Measurements from ENCODE around the gene DENND2C.

DENND2C gene

DNA sequence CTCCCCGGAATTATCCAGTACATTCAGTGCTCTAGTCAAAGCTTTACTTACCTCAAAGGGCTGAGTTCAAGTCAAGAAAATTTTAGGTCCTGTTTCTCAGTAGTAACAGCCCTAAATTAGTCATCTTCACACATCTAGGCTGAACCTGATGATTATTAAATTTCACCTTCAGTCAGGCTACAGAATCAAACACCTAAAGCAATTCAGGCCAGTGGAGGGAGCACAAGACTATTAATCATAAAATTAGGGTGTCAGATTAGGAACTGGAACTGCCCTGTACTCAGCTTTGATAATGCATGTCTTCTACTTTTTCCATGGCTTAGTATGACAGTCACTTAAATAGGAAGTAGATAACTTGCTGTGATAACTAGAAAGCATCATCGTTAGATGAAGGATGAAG is 60.0 kb downstream of the DENND2C start:
- Histone ChIP-seq H2AFZ (ENCODE audit: low read length) (no peak overlapping the region), H3K9ac (ENCODE audit: low read length) (no peak overlapping the region), H3K9me2 (replicated peaks; ENCODE audit: insufficient read depth, low read length) (no peaks in the 10 kb centered on the region), H3K36me3 (replicated peaks; ENCODE audit: insufficient read depth, low read length) (no peaks in the 10 kb centered on the region), H3K27ac (ENCODE audit: low read length) (no peak overlapping the region), H3K4me3 (ENCODE audit: low read length) (no peak overlapping the region), H3K79me2 (ENCODE audit: low read length) (no peaks in the 10 kb centered on the region), H3K27me3 (replicated peaks; ENCODE audit: insufficient read depth, low read length) (no peaks in the 10 kb centered on the region), H3K4me1 (ENCODE audit: low read length) (no peaks in the 10 kb centered on the region), H4K20me1 (ENCODE audit: insufficient read depth, low read length) (no peaks in the 10 kb centered on the region), H3K9me3 (replicated peaks; ENCODE audit: insufficient read depth, low read length) (no peaks in the 10 kb centered on the region), H3K4me2 (ENCODE audit: low read depth, low read length) (no peak overlapping the region), H3F3A (ENCODE audit: insufficient read depth, low read length) (no peaks in the 10 kb centered on the region)
- no peak for DNase-seq
- TF ChIP-seq EZH2phosphoT487 (IDR thresholded peaks at IDR 0.05; ENCODE audit: low read length) = no peak

DNA sequence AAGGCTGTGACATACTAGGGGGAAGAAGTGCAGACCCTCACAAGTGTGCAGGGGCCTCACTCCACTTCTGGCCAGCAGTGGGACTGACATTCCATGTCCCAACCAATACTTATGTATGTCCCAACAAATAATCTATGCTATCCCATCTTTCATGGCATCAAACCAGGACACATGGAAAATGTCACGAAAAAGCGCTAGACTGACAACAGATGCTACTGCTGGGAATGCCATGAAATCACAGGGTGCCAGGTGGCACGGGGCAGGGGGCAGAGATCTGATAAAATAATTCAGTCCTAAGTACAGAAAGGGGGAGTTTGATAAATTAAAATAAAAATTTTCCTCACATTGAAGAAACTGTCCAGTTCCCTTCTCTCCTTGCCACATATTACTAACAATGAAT is 60.8 kb downstream of the DENND2C start:
- H3F3A ChIP-seq (ENCODE audit: insufficient read depth, low read length) = no peaks in the 10 kb centered on the region
- TF ChIP-seq EZH2 (optimal IDR thresholded peaks at IDR 0.05; ENCODE audit: low read depth, low read length) (no peak), EZH2phosphoT487 (IDR thresholded peaks at IDR 0.05; ENCODE audit: low read length) (no peak)
- TF ChIP-seq, protein P1, sequence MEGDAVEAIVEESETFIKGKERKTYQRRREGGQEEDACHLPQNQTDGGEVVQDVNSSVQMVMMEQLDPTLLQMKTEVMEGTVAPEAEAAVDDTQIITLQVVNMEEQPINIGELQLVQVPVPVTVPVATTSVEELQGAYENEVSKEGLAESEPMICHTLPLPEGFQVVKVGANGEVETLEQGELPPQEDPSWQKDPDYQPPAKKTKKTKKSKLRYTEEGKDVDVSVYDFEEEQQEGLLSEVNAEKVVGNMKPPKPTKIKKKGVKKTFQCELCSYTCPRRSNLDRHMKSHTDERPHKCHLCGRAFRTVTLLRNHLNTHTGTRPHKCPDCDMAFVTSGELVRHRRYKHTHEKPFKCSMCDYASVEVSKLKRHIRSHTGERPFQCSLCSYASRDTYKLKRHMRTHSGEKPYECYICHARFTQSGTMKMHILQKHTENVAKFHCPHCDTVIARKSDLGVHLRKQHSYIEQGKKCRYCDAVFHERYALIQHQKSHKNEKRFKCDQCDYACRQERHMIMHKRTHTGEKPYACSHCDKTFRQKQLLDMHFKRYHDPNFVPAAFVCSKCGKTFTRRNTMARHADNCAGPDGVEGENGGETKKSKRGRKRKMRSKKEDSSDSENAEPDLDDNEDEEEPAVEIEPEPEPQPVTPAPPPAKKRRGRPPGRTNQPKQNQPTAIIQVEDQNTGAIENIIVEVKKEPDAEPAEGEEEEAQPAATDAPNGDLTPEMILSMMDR (IDR thresholded peaks at IDR 0.05; ENCODE audit: low read length) = no peak

DNA sequence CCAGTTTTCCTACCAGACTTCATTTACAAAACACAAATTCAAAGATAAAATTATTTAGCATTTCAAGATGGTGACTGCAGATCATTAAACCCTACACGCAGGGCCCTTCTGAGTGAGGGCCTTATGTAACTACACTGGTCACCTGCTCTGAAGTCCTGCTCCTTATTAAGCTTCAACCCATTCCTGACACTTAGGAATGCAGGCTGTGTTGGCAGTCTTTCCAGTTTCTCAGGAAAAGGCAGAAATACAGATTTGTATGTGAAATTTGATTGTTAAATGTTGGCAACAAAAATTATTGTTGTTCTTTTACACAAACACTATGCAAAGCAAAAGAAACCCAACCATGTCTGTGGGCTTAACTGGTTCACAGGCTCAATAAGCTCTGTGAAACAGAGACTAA is 62.6 kb downstream of the DENND2C start:
- Histone ChIP-seq H3F3A (ENCODE audit: insufficient read depth, low read length) (no peaks in the 10 kb centered on the region), H3K9ac (ENCODE audit: low read length) (no peak overlapping the region), H3K36me3 (replicated peaks; ENCODE audit: insufficient read depth, low read length) (no peaks in the 10 kb centered on the region), H3K27ac (ENCODE audit: low read length) (no peak overlapping the region), H3K9me3 (replicated peaks; ENCODE audit: insufficient read depth, low read length) (no peaks in the 10 kb centered on the region), H3K9me2 (replicated peaks; ENCODE audit: insufficient read depth, low read length) (no peaks in the 10 kb centered on the region), H2AFZ (ENCODE audit: low read length) (no peak overlapping the region), H3K4me2 (ENCODE audit: low read depth, low read length) (no peak overlapping the region), H3K27me3 (replicated peaks; ENCODE audit: insufficient read depth, low read length) (no peaks in the 10 kb centered on the region), H3K79me2 (ENCODE audit: low read length) (no peaks in the 10 kb centered on the region), H3K4me1 (ENCODE audit: low read length) (no peaks in the 10 kb centered on the region), H4K20me1 (ENCODE audit: insufficient read depth, low read length) (no peaks in the 10 kb centered on the region), H3K4me3 (ENCODE audit: low read length) (no peak overlapping the region)
- TF ChIP-seq EZH2 (optimal IDR thresholded peaks at IDR 0.05; ENCODE audit: low read depth, low read length) (no peak), EZH2phosphoT487 (IDR thresholded peaks at IDR 0.05; ENCODE audit: low read length) (no peak)
- TF ChIP-seq, protein P1 (IDR thresholded peaks at IDR 0.05; ENCODE audit: low read length) = no peak
- no peak for DNase-seq

More for the DNA sequence above, 60.8 kb downstream of the DENND2C start:
- Histone ChIP-seq H3K9ac (ENCODE audit: low read length) (no peak overlapping the region), H4K20me1 (ENCODE audit: insufficient read depth, low read length) (no peaks in the 10 kb centered on the region), H3K4me3 (ENCODE audit: low read length) (no peak overlapping the region), H3K4me1 (ENCODE audit: low read length) (no peaks in the 10 kb centered on the region), H3K4me2 (ENCODE audit: low read depth, low read length) (no peak overlapping the region), H3K27me3 (replicated peaks; ENCODE audit: insufficient read depth, low read length) (no peaks in the 10 kb centered on the region), H2AFZ (ENCODE audit: low read length) (no peak overlapping the region), H3K27ac (ENCODE audit: low read length) (no peak overlapping the region), H3K79me2 (ENCODE audit: low read length) (no peaks in the 10 kb centered on the region), H3K9me3 (replicated peaks; ENCODE audit: insufficient read depth, low read length) (no peaks in the 10 kb centered on the region), H3K36me3 (replicated peaks; ENCODE audit: insufficient read depth, low read length) (no peaks in the 10 kb centered on the region), H3K9me2 (replicated peaks; ENCODE audit: insufficient read depth, low read length) (no peaks in the 10 kb centered on the region)
- DNase-seq = no peak

DNA sequence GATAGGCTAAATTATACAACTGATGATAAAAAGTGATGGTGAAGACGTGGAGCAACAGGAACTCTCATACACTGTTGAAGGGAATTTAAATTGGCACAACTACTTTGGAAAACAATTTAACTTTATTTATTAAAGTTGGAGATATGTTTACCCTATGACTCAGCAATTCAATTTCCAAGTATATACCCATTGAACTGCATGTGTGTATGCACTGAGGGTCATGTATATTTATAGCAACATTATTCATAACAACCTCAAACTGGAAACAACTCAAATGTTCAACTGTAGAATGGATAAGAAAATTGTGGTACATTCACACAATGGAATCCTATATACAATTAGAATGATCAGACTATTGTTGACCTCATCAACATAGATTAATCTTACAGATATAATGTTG is 71.9 kb downstream of the DENND2C start:
- H3K4me1 ChIP-seq (ENCODE audit: low read length) = no peaks in the 10 kb centered on the region
- no peak overlapping the region for H3K27ac ChIP-seq (ENCODE audit: low read length)
- no peaks in the 10 kb centered on the region for H4K20me1 ChIP-seq (ENCODE audit: insufficient read depth, low read length)
- H3K4me3 ChIP-seq (ENCODE audit: low read length) = no peak overlapping the region
- no peaks in the 10 kb centered on the region for H3K9me3 ChIP-seq (replicated peaks; ENCODE audit: insufficient read depth, low read length)
- DNase-seq = no peak
- no peaks in the 10 kb centered on the region for H3K27me3 ChIP-seq (replicated peaks; ENCODE audit: insufficient read depth, low read length)
- H3K79me2 ChIP-seq (ENCODE audit: low read length) = no peaks in the 10 kb centered on the region
- no peak overlapping the region for H3K4me2 ChIP-seq (ENCODE audit: low read depth, low read length)
- no peaks in the 10 kb centered on the region for H3F3A ChIP-seq (ENCODE audit: insufficient read depth, low read length)
- no peaks in the 10 kb centered on the region for H3K9me2 ChIP-seq (replicated peaks; ENCODE audit: insufficient read depth, low read length)
- H3K36me3 ChIP-seq (replicated peaks; ENCODE audit: insufficient read depth, low read length) = no peaks in the 10 kb centered on the region
- TF ChIP-seq, protein P1 (IDR thresholded peaks at IDR 0.05; ENCODE audit: low read length) = no peak
- no peak for TF ChIP-seq EZH2phosphoT487 (IDR thresholded peaks at IDR 0.05; ENCODE audit: low read length)
- no peak for TF ChIP-seq EZH2 (optimal IDR thresholded peaks at IDR 0.05; ENCODE audit: low read depth, low read length)
- H2AFZ ChIP-seq (ENCODE audit: low read length) = no peak overlapping the region
- H3K9ac ChIP-seq (ENCODE audit: low read length) = no peak overlapping the region

All from MM.1S (cell line).